ENCODE results near the gene SSX4B.
"Not testable (repeated sequence)": the region's sequence is repeated elsewhere in the genome, so short reads cannot be mapped to it uniquely, and the experiment has no call there.

Gene SSX4B

GRCh38 chrX:48450076-48450475 is 38.3 kb upstream of the SSX4B start:
- TF ChIP-seq CTCF (IDR thresholded peaks at IDR 0.05; ENCODE audit: low read depth, low read length): no peak
- H3K4me3 ChIP-seq (ENCODE audit: low read depth, low read length): no peak overlapping the region

GRCh38 chrX:48447201-48447600 is 35.4 kb upstream of the SSX4B start:
- H3K4me3 ChIP-seq (ENCODE audit: low read depth, low read length): not testable (repeated sequence)

GRCh38 chrX:48433713-48434112 is 22.0 kb upstream of the SSX4B start:
- H3K4me3 ChIP-seq (ENCODE audit: low read depth, low read length): not testable (repeated sequence)

GRCh38 chrX:48430166-48430565 is 18.4 kb upstream of the SSX4B start:
- H3K4me3 ChIP-seq (ENCODE audit: low read depth, low read length): not testable (repeated sequence)

GRCh38 chrX:48429606-48430005 is 17.8 kb upstream of the SSX4B start:
- not testable (repeated sequence) for H3K4me3 ChIP-seq (ENCODE audit: low read depth, low read length)

GRCh38 chrX:48427027-48427716 is 15.4 kb upstream of the SSX4B start:
- not testable (repeated sequence) for H3K4me3 ChIP-seq (ENCODE audit: low read depth, low read length)

- H3K4me3 ChIP-seq (ENCODE audit: low read depth, low read length): not testable (repeated sequence)
These were observed 13.9 kb downstream of the SSX4B start for GRCh38 chrX:48397825-48398224.

- not testable (repeated sequence) for H3K4me3 ChIP-seq (ENCODE audit: low read depth, low read length)
These were observed 14.8 kb downstream of the SSX4B start for GRCh38 chrX:48396931-48397330.

- not testable (repeated sequence) for H3K4me3 ChIP-seq (ENCODE audit: low read depth, low read length)
These were observed 28.5 kb downstream of the SSX4B start, which contains the start of gene SSX4 for GRCh38 chrX:48383239-48383638. Gene SSX4, plus strand, starts transcription at chrX:48383539. Its CDS starts 515 bp downstream, at chrX:48384054.

- not testable (repeated sequence) for H3K4me3 ChIP-seq (ENCODE audit: low read depth, low read length)
These were observed 41.4 kb downstream of the SSX4B start for GRCh38 chrX:48370408-48370807.

- not testable (repeated sequence) for H3K4me3 ChIP-seq (ENCODE audit: low read depth, low read length)
These were observed 43.9 kb downstream of the SSX4B start for GRCh38 chrX:48367717-48368408.

GRCh38 chrX:48359281-48359680 is 52.5 kb downstream of the SSX4B start:
- H3K4me3 ChIP-seq (ENCODE audit: low read depth, low read length): not testable (repeated sequence)

GRCh38 chrX:48357681-48358080 is 54.1 kb downstream of the SSX4B start:
- no peak for TF ChIP-seq CTCF (IDR thresholded peaks at IDR 0.05; ENCODE audit: low read depth, low read length)
- no peak overlapping the region for H3K4me3 ChIP-seq (ENCODE audit: low read depth, low read length)

GRCh38 chrX:48356315-48357094 is 55.3 kb downstream of the SSX4B start, which contains the start of gene SSX3:
Gene SSX3, minus strand, starts transcription at chrX:48356703. Its CDS starts 1,454 bp downstream, at chrX:48355249.
- not testable (repeated sequence) for H3K4me3 ChIP-seq (ENCODE audit: low read depth, low read length)
